GM06990 (cell line): ENCODE results near the gene ADCY9.

Experiments used
- DNase-seq: peaks from one replicate; pipeline ENCODE4 v3.0.0-alpha.2; 2011; ENCODE audit not compliant: insufficient read length; ENCODE audit errors: extremely low read depth
- H3K27me3 ChIP-seq: replicated peaks from 2 replicates; pipeline ENCODE4 v1.6.0; 2011; ENCODE audit warnings: low read length; ENCODE audit not compliant: control insufficient read depth, insufficient read depth
- H3K36me3 ChIP-seq: 2 replicates; pipeline ENCODE4 v1.5.1; 2011; ENCODE audit warnings: low read length; ENCODE audit not compliant: control insufficient read depth, insufficient read depth
- H3K4me3 ChIP-seq: replicated peaks from 2 replicates; pipeline ENCODE4 v1.5.1; 2011; ENCODE audit warnings: low read depth, mild to moderate bottlenecking, control low read depth, low read length
- CTCF ChIP-seq: IDR thresholded peaks from 2 replicates; pipeline ENCODE4 v1.5.1; 2011; ENCODE audit warnings: low read length, control low read depth, mild to moderate bottlenecking, inconsistent platforms; ENCODE audit not compliant: insufficient read depth, poor library complexity, severe bottlenecking

The ADCY9 gene

GRCh38 chr16:4089251-4089810 lies 26.9 kb downstream of the ADCY9 start:
- no peak for DNase-seq
- Histone ChIP-seq H3K27me3 (no peaks in the 10 kb centered on the region), H3K36me3 (no peaks in the 10 kb centered on the region), H3K4me3 (no peak overlapping the region)
- no peak for TF ChIP-seq CTCF

GRCh38 chr16:4087990-4088577 lies 28.2 kb downstream of the ADCY9 start:
- no peak overlapping the region for H3K4me3 ChIP-seq
- no peaks in the 10 kb centered on the region for H3K36me3 ChIP-seq
- H3K27me3 ChIP-seq, result no peaks in the 10 kb centered on the region
- TF ChIP-seq CTCF, result no peak
- DNase-seq, result no peak

GRCh38 chr16:4087099-4087885 lies 28.9 kb downstream of the ADCY9 start:
- Histone ChIP-seq H3K27me3 (no peaks in the 10 kb centered on the region), H3K4me3 (no peak overlapping the region), H3K36me3 (no peaks in the 10 kb centered on the region)
- DNase-seq, result no peak
- no peak for TF ChIP-seq CTCF

GRCh38 chr16:4086153-4086552 lies 30.1 kb downstream of the ADCY9 start:
- Histone ChIP-seq H3K36me3 (no peaks in the 10 kb centered on the region), H3K27me3 (no peaks in the 10 kb centered on the region), H3K4me3 (no peak overlapping the region)
- no peak for DNase-seq
- TF ChIP-seq CTCF, result no peak

- DNase-seq, result no peak
These were observed 30.8 kb downstream of the ADCY9 start for GRCh38 chr16:4085405-4085970.

More at GRCh38 chr16:4085405-4085970, 30.8 kb downstream of the ADCY9 start:
- H3K36me3 ChIP-seq, result no peaks in the 10 kb centered on the region
- TF ChIP-seq CTCF, result no peak
- no peaks in the 10 kb centered on the region for H3K27me3 ChIP-seq
- no peak overlapping the region for H3K4me3 ChIP-seq
